Breast epithelium (tissue), 4 donors: ENCODE measurements around the gene PYGO1. TPM values are rescaled to one million over a fixed set of nuclear protein-coding genes. Genes with fewer than 3 reads are reported as not detected.

ENCODE experiments used
- DNase-seq, 2 donors: peaks; one replicate each; pipeline ENCODE4 v3.0.0-alpha.2; 2019; ENCODE audit warnings: low spot score in 2 of 2
- H3K27ac ChIP-seq, 2 donors: fragments of 200-600 bp; sonication (generic) in 1 of 2; one replicate each; pipeline ENCODE4 v1.5.1; 2016 to 2019; ENCODE audit warnings: mild to moderate bottlenecking in 1 of 2
- H3K27me3 ChIP-seq, 2 donors: fragments of 200-600 bp; sonication (generic) in 1 of 2; one replicate each; pipeline versions ENCODE4 v1.5.1 to v1.6.0; 2017 to 2019; ENCODE audit warnings: control low read depth in 1 of 2, mild to moderate bottlenecking in 1 of 2
- H3K36me3 ChIP-seq: fragments of 200-600 bp; one replicate; pipeline ENCODE4 v1.5.1; 2019
- H3K4me1 ChIP-seq, 2 donors: fragments of 200-600 bp; sonication (generic); one replicate each; pipeline ENCODE4 v1.5.1; 2016 to 2019; ENCODE audit warnings: control low read depth in 1 of 2
- H3K4me3 ChIP-seq, 3 donors: fragments of 200-600 bp; sonication (generic); 1 replicate in 2 of 3; 2 replicates in 1 of 3; pipeline ENCODE4 v1.5.1; 2016 to 2019; ENCODE audit warnings: mild to moderate bottlenecking in 3 of 3, moderate library complexity in 2 of 3
- H3K9me3 ChIP-seq, 2 donors: fragments of 200-600 bp; sonication (generic) in 1 of 2; one replicate each; pipeline ENCODE4 v1.5.1; 2016 to 2019; ENCODE audit warnings: control low read depth in 1 of 2
- CTCF ChIP-seq, 3 donors: fragments of 450-650 bp; IDR thresholded peaks; one replicate each; pipeline ENCODE4 v1.5.1; 2016 to 2017; ENCODE audit warnings: antibody characterized with exemption in 3 of 3, mild to moderate bottlenecking in 3 of 3, moderate library complexity in 3 of 3
- POLR2A ChIP-seq: fragments of 450-650 bp; IDR thresholded peaks from one replicate; pipeline ENCODE4 v1.6.1; 2016; ENCODE audit warnings: antibody characterized with exemption, mild to moderate bottlenecking, moderate library complexity
- POLR2AphosphoS5 ChIP-seq, 3 donors: sonication (generic); formaldehyde crosslinking; IDR thresholded peaks; one replicate each; pipeline ENCODE4 v1.6.1; 2017; ENCODE audit warnings: antibody characterized with exemption in 3 of 3
- intact Hi-C: fragments of 100-400 bp; cut with DNase I; formaldehyde crosslinking; loops from one replicate; pipeline ENCODE4 v1.15.1; 2023; ENCODE audit warnings: low total_unique reads
- total RNA-seq, 3 donors: library from RNA; depleted of rRNA; stranded (reverse); fragments of >200 nt; gene quantifications; one replicate each; pipeline ENCODE4 v1.1.0, GENCODE V29; 2016

The PYGO1 gene
- total RNA-seq, 3 donors from 2014 or later: 4.9 to 8.5 (median 5.9) TPM

GRCh38 chr15:55522742-55523450 lies 65.2 kb downstream of the PYGO1 start:
- H3K27ac ChIP-seq: no peak overlapping the region
- H3K4me3 ChIP-seq: no peak overlapping the region
- H3K36me3 ChIP-seq: no peaks in the 10 kb centered on the region
- no peaks in the 10 kb centered on the region for H3K4me1 ChIP-seq
- H3K9me3 ChIP-seq: no peaks in the 10 kb centered on the region
- no peaks in the 10 kb centered on the region for H3K27me3 ChIP-seq
- intact Hi-C loops: no loop called here
- TF ChIP-seq CTCF (IDR thresholded peaks at IDR 0.05) (no peak), POLR2A (no peak), POLR2AphosphoS5 (IDR thresholded peaks at IDR 0.05) (no peak)
- no peak for DNase-seq

- intact Hi-C loops: no loop called here
- H3K4me3 ChIP-seq: no peak overlapping the region
- H3K9me3 ChIP-seq: no peaks in the 10 kb centered on the region
- H3K4me1 ChIP-seq: no peaks in the 10 kb centered on the region
- TF ChIP-seq POLR2AphosphoS5 (IDR thresholded peaks at IDR 0.05) (no peak), CTCF (IDR thresholded peaks at IDR 0.05) (no peak), POLR2A (no peak)
- no peaks in the 10 kb centered on the region for H3K27me3 ChIP-seq
- no peaks in the 10 kb centered on the region for H3K36me3 ChIP-seq
- DNase-seq: no peak
- H3K27ac ChIP-seq: no peak overlapping the region
Observed at GRCh38 chr15:55518641-55519040, 69.5 kb downstream of the PYGO1 start.

GRCh38 chr15:55518009-55518408 lies 70.1 kb downstream of the PYGO1 start:
- intact Hi-C loops: no loop called here
- TF ChIP-seq POLR2A (no peak), POLR2AphosphoS5 (IDR thresholded peaks at IDR 0.05) (no peak), CTCF (IDR thresholded peaks at IDR 0.05) (no peak)

GRCh38 chr15:55515991-55516776 lies 72.0 kb downstream of the PYGO1 start:
- Histone ChIP-seq H3K4me1 (no peaks in the 10 kb centered on the region), H3K4me3 (no peak overlapping the region), H3K27ac (no peak overlapping the region), H3K36me3 (no peaks in the 10 kb centered on the region), H3K27me3 (no peaks in the 10 kb centered on the region), H3K9me3 (no peaks in the 10 kb centered on the region)
- no peak for DNase-seq
- intact Hi-C loops: no loop called here
- no peak for TF ChIP-seq POLR2A
- TF ChIP-seq POLR2AphosphoS5 (IDR thresholded peaks at IDR 0.05): no peak
- no peak for TF ChIP-seq CTCF (IDR thresholded peaks at IDR 0.05)

More at GRCh38 chr15:55518009-55518408, 70.1 kb downstream of the PYGO1 start:
- Histone ChIP-seq H3K9me3 (no peaks in the 10 kb centered on the region), H3K36me3 (no peaks in the 10 kb centered on the region), H3K27me3 (no peaks in the 10 kb centered on the region), H3K4me3 (no peak overlapping the region), H3K27ac (no peak overlapping the region), H3K4me1 (no peaks in the 10 kb centered on the region)
- no peak for DNase-seq

GRCh38 chr15:55515491-55515890 lies 72.7 kb downstream of the PYGO1 start:
- Histone ChIP-seq H3K4me3 (no peak overlapping the region), H3K27me3 (no peaks in the 10 kb centered on the region), H3K9me3 (no peaks in the 10 kb centered on the region), H3K36me3 (no peaks in the 10 kb centered on the region), H3K27ac (no peak overlapping the region), H3K4me1 (no peaks in the 10 kb centered on the region)
- intact Hi-C loops: no loop called here
- TF ChIP-seq POLR2AphosphoS5 (IDR thresholded peaks at IDR 0.05) (no peak), POLR2A (no peak), CTCF (IDR thresholded peaks at IDR 0.05) (no peak)
- no peak for DNase-seq
